ENCODE results near the gene SLC12A6. TPM values are rescaled to one million over a fixed set of nuclear protein-coding genes. Genes with fewer than 3 reads are reported as not detected.

Gene SLC12A6
- total RNA-seq, 1 donor from 2014 or later = 20.0 TPM

DNA sequence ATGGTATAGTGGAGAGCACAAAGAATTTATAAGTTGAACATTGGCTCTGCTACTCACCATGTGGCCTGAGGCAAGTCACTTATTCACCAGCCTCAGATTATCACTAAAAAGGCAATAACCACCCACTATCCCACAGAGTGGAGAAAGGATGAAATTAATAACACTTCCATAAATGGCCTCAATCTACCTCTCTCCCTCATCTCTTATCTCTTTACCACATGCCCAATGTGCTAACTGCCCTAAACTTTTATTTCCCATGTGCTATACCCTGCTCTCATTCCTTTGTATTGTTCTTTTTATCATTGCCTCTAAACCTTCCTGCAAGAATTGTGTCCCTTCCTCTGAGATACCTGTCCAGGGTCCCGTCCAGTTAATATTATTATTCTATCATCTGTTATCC lies 26.0 kb downstream of the SLC12A6 start:
- peaks cover 8% of the 10 kb centered on the region for H3K4me1 Mint-ChIP-seq (ENCODE audit: low read depth)
- no peaks in the 10 kb centered on the region for H3K27me3 Mint-ChIP-seq (ENCODE audit: low read depth)
- no peak overlapping the region for H3K4me3 Mint-ChIP-seq (ENCODE audit: unreplicated experiment)
- no peak overlapping the region for H3K27ac Mint-ChIP-seq (ENCODE audit: unreplicated experiment)
- H3K9me3 Mint-ChIP-seq (ENCODE audit: low read depth) = no peaks in the 10 kb centered on the region
- H3K36me3 Mint-ChIP-seq (ENCODE audit: low read depth) = peaks cover 4% of the 10 kb centered on the region
- DNase-seq (ENCODE audit: low spot score) = no peak
- TF ChIP-seq, protein P1, sequence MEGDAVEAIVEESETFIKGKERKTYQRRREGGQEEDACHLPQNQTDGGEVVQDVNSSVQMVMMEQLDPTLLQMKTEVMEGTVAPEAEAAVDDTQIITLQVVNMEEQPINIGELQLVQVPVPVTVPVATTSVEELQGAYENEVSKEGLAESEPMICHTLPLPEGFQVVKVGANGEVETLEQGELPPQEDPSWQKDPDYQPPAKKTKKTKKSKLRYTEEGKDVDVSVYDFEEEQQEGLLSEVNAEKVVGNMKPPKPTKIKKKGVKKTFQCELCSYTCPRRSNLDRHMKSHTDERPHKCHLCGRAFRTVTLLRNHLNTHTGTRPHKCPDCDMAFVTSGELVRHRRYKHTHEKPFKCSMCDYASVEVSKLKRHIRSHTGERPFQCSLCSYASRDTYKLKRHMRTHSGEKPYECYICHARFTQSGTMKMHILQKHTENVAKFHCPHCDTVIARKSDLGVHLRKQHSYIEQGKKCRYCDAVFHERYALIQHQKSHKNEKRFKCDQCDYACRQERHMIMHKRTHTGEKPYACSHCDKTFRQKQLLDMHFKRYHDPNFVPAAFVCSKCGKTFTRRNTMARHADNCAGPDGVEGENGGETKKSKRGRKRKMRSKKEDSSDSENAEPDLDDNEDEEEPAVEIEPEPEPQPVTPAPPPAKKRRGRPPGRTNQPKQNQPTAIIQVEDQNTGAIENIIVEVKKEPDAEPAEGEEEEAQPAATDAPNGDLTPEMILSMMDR (IDR thresholded peaks at IDR 0.05) = no peak

DNA sequence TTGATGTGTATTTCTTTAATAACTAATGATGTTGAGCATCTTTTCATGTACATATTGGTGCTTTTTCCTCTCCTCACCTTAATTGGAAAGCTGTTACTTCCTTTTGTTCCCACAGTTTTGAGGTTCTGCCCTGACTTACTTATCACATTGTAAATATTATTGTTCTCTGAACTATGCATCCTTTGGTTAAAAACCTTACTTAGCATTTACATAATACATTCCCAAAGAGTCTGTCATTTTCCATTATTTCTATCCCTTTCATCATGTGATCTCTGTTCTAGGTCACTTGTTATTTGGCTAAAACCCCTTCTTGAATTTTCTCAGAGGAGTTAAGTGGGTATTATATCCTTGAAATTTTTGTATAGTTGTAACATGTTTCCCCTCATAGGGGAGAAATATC lies 33.0 kb downstream of the SLC12A6 start:
- TF ChIP-seq, protein P1 (IDR thresholded peaks at IDR 0.05) = no peak
- Mint-ChIP-seq H3K36me3 (ENCODE audit: low read depth) (peaks cover 2% of the 10 kb centered on the region), H3K4me3 (ENCODE audit: unreplicated experiment) (no peak overlapping the region), H3K27me3 (ENCODE audit: low read depth) (no peaks in the 10 kb centered on the region), H3K4me1 (ENCODE audit: low read depth) (peaks cover 26% of the 10 kb centered on the region), H3K9me3 (ENCODE audit: low read depth) (peaks cover 7% of the 10 kb centered on the region), H3K27ac (ENCODE audit: unreplicated experiment) (peak overlapping the region; percentile 79)
- no peak for DNase-seq (ENCODE audit: low spot score)

DNA sequence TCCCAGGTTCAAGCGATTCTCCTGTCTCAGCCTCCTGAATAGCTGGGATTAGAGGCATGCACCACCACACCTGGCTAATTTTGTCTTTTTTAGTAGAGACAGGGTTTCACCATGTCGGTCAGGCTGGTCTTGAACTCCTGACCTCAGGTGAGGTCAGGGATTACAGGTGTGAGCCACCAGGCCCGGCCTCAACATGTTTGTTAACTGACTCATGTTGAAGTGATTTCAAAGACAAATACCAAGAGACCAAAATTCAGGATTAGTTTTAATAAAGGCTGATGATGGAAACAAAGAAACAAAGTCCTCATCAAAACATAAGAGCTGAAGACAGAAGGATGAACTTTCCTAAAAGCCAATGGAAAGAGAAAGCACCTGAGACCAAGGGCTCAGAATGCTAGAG lies 36.5 kb downstream of the SLC12A6 start:
- Mint-ChIP-seq H3K27me3 (ENCODE audit: low read depth) (no peaks in the 10 kb centered on the region), H3K27ac (ENCODE audit: unreplicated experiment) (no peak overlapping the region), H3K4me1 (ENCODE audit: low read depth) (peaks cover 43% of the 10 kb centered on the region), H3K9me3 (ENCODE audit: low read depth) (peaks cover 7% of the 10 kb centered on the region), H3K4me3 (ENCODE audit: unreplicated experiment) (no peak overlapping the region), H3K36me3 (ENCODE audit: low read depth) (no peaks in the 10 kb centered on the region)
- TF ChIP-seq, protein P1 (IDR thresholded peaks at IDR 0.05) = no peak
- DNase-seq (ENCODE audit: low spot score) = no peak

DNA sequence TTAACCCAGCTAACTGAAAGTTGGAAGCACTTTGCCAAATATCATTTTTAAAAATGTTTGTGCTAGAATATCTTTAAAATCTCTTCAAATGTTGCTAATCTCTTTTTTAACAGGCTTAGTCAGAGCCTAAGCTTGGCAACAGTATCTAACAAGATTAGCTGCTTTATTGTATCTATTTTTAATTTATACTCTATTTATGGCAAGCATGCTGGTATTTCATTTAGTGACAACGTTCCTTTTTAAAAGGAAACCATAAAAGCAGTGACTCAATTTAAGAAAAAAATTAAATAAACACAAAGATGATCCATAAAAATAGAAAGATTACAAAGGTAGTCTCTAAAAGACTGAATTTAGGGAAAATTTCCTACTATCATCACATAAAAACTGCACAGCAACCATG lies 40.5 kb downstream of the SLC12A6 start:
- no peak for DNase-seq (ENCODE audit: low spot score)
- H3K4me1 Mint-ChIP-seq (ENCODE audit: low read depth) = peaks cover 21% of the 10 kb centered on the region
- TF ChIP-seq, protein P1 (IDR thresholded peaks at IDR 0.05) = no peak
- H3K27me3 Mint-ChIP-seq (ENCODE audit: low read depth) = no peaks in the 10 kb centered on the region
- no peak overlapping the region for H3K4me3 Mint-ChIP-seq (ENCODE audit: unreplicated experiment)
- no peaks in the 10 kb centered on the region for H3K9me3 Mint-ChIP-seq (ENCODE audit: low read depth)
- H3K27ac Mint-ChIP-seq (ENCODE audit: unreplicated experiment) = peak overlapping the region; percentile 69
- H3K36me3 Mint-ChIP-seq (ENCODE audit: low read depth) = peaks cover 2% of the 10 kb centered on the region

DNA sequence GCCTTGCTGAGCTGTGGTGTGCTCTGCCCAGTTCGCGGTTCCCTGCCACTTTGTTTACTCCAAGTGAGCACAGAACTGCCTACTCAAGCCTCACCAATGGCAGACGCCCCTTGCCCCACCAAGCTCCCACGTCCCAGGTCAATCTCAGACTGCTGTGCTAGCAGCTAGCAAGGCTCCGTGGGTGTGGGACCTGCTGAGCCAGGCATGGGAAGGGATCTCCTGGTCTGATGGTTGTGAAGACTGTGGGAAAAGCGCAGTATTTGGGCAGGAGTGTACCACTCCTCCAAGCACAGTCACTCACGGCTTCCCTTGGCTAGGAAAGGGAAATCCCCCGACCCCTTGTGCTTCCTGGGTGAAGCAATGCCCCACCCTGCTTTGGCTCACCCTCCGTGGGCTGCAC lies 45.0 kb downstream of the SLC12A6 start:
- Mint-ChIP-seq H3K27me3 (ENCODE audit: low read depth) (no peaks in the 10 kb centered on the region), H3K9me3 (ENCODE audit: low read depth) (no peaks in the 10 kb centered on the region), H3K27ac (ENCODE audit: unreplicated experiment) (no peak overlapping the region), H3K36me3 (ENCODE audit: low read depth) (peaks cover 8% of the 10 kb centered on the region), H3K4me1 (ENCODE audit: low read depth) (peaks cover 17% of the 10 kb centered on the region), H3K4me3 (ENCODE audit: unreplicated experiment) (no peak overlapping the region)
- TF ChIP-seq, protein P1 (IDR thresholded peaks at IDR 0.05) = no peak
- DNase-seq (ENCODE audit: low spot score) = no peak

Measured in chondrocyte (in vitro differentiated cells).